Sigmoid colon (tissue), 4 donors: ENCODE results near the gene TMEM219.

Experiments
- POLR2A ChIP-seq, 2 donors: fragments of 450-650 bp; IDR thresholded peaks; one replicate each; pipeline ENCODE4 v1.6.1; 2016; ENCODE audit warnings: antibody characterized with exemption in 2 of 2, mild to moderate bottlenecking in 2 of 2, moderate library complexity in 2 of 2
- POLR2AphosphoS5 ChIP-seq, 4 donors: sonication (generic); formaldehyde crosslinking; IDR thresholded peaks; one replicate each; pipeline ENCODE4 v1.6.1; 2017; ENCODE audit warnings: antibody characterized with exemption in 4 of 4
- TF ChIP-seq, protein P1 (sequence below), 4 experiments: fragments of 450-650 bp in 3 of 4; fragments of 200-600 bp in 1 of 4; IDR thresholded peaks; one replicate each; pipeline ENCODE4 v1.5.1; 2016 to 2019; ENCODE audit warnings: antibody characterized with exemption in 4 of 4, mild to moderate bottlenecking in 3 of 4, moderate library complexity in 2 of 4

- TF ChIP-seq POLR2AphosphoS5 (IDR thresholded peaks at IDR 0.05), result no peak
- TF ChIP-seq, protein P1, sequence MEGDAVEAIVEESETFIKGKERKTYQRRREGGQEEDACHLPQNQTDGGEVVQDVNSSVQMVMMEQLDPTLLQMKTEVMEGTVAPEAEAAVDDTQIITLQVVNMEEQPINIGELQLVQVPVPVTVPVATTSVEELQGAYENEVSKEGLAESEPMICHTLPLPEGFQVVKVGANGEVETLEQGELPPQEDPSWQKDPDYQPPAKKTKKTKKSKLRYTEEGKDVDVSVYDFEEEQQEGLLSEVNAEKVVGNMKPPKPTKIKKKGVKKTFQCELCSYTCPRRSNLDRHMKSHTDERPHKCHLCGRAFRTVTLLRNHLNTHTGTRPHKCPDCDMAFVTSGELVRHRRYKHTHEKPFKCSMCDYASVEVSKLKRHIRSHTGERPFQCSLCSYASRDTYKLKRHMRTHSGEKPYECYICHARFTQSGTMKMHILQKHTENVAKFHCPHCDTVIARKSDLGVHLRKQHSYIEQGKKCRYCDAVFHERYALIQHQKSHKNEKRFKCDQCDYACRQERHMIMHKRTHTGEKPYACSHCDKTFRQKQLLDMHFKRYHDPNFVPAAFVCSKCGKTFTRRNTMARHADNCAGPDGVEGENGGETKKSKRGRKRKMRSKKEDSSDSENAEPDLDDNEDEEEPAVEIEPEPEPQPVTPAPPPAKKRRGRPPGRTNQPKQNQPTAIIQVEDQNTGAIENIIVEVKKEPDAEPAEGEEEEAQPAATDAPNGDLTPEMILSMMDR (IDR thresholded peaks at IDR 0.05), result no peak
- no peak for TF ChIP-seq POLR2A (IDR thresholded peaks at IDR 0.05)
These were observed 21.2 kb upstream of the TMEM219 start for GRCh38 chr16:29940656-29941055.
